Measurements from ENCODE around the gene SEMA6D. TPM values are rescaled to one million over a fixed set of nuclear protein-coding genes. Genes with fewer than 3 reads are reported as not detected.

The SEMA6D gene
- total and polyA plus RNA-seq, 10 of the 15 experiments (the other 5 are each of a cell fraction or from before 2014, with no cell fraction given): 0.01 to 0.52 (median 0.09) TPM; not detected in 6

DNA sequence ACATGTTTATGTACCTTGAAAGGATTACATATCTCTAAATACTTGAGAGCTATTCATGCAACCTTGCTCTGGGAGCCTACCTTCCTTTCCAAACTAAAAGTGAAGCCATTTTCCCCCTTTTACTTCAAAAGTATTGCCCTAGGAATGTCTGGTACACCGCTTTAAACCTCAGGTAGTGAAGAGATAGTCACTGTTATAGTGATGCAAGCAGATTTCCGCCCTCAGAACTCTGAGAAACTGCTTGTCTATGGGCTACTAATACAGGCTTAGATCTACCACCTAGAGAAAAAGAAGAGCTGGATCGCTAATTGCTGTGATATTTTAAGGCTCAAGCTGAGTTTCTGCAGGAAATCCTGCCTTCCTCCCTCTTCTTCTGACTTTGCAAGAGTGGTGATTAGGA, 78.6 kb downstream of the SEMA6D start:
- Histone ChIP-seq H3K9me3 (replicated peaks; ENCODE audit: control insufficient read depth, insufficient read depth, low read length) (no peaks in the 10 kb centered on the region), H3K9ac (ENCODE audit: control insufficient read depth, insufficient read depth, low read length) (no peak overlapping the region), H3K27ac (ENCODE audit: control insufficient read depth, insufficient read depth) (no peak overlapping the region), H3K27me3 (replicated peaks in 1 of 2; ENCODE audit: control insufficient read depth in 2 of 2, insufficient read depth in 2 of 2, low read length in 1 of 2) (peaks cover 0 to 3% of the 10 kb centered on the region in 2 experiments; a peak in 2 of 4 replicates), H3K4me2 (ENCODE audit: control insufficient read depth, insufficient read depth) (no peak overlapping the region), H3K36me3 (ENCODE audit: control insufficient read depth in 2 of 2, insufficient read depth in 2 of 2, low read length in 1 of 2) (no peaks in the 10 kb centered on the region), H3K4me3 (no peak overlapping the region), H3K79me2 (ENCODE audit: control insufficient read depth, insufficient read depth, low read length) (no peaks in the 10 kb centered on the region), H4K20me1 (ENCODE audit: control insufficient read depth, insufficient read depth) (no peaks in the 10 kb centered on the region), H3K4me1 (ENCODE audit: control insufficient read depth, insufficient read depth, low read length) (no peaks in the 10 kb centered on the region), H2AFZ (ENCODE audit: control insufficient read depth, low read depth, low read length) (no peak overlapping the region)
- DNase-seq (ENCODE audit: low read depth, low spot score): no peak
- ChIA-PET POLR2A (no interaction called here), RAD21 (ENCODE audit: unreplicated experiment) (no interaction called here), SMC1A (ENCODE audit: uncharacterized antibody, unreplicated experiment) (no interaction called here), CTCF (interaction anchor here (1.1 to 1.4 kb wide), 2 partner anchors 8 to 84 kb away, joined by 3 read pairs; no protein-coding TSS in a partner anchor)
- in situ Hi-C loops (cut with MboI): no loop called here
- WGBS (ENCODE audit: insufficient coverage, insufficient replicate concordance, low lambda C conversion rate, missing lambda C conversion rate): 10% methylated on average over 3 of the region's 3 CpGs
- no peak for ATAC-seq
- no peak for TF ChIP-seq SIN3A (IDR thresholded peaks at IDR 0.05; ENCODE audit: low read depth, low read length)
- TF ChIP-seq ETV6 (conservative IDR thresholded peaks at IDR 0.05 in 1 of 2, IDR thresholded peaks at IDR 0.05 in 1 of 2; ENCODE audit: borderline replicate concordance in 1 of 2, low read depth in 1 of 2): no peak
- TF ChIP-seq FOS (IDR thresholded peaks at IDR 0.05; ENCODE audit: borderline replicate concordance, extremely low read depth, insufficient read length): no peak
- TF ChIP-seq, protein P1, sequence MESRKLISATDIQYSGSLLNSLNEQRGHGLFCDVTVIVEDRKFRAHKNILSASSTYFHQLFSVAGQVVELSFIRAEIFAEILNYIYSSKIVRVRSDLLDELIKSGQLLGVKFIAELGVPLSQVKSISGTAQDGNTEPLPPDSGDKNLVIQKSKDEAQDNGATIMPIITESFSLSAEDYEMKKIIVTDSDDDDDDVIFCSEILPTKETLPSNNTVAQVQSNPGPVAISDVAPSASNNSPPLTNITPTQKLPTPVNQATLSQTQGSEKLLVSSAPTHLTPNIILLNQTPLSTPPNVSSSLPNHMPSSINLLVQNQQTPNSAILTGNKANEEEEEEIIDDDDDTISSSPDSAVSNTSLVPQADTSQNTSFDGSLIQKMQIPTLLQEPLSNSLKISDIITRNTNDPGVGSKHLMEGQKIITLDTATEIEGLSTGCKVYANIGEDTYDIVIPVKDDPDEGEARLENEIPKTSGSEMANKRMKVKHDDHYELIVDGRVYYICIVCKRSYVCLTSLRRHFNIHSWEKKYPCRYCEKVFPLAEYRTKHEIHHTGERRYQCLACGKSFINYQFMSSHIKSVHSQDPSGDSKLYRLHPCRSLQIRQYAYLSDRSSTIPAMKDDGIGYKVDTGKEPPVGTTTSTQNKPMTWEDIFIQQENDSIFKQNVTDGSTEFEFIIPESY (IDR thresholded peaks at IDR 0.05): no peak
- no peak for TF ChIP-seq EED (IDR thresholded peaks at IDR 0.05; ENCODE audit: low read depth)
- no peak for TF ChIP-seq CBFB (IDR thresholded peaks at IDR 0.05; ENCODE audit: low read depth)
- TF ChIP-seq, protein P2, sequence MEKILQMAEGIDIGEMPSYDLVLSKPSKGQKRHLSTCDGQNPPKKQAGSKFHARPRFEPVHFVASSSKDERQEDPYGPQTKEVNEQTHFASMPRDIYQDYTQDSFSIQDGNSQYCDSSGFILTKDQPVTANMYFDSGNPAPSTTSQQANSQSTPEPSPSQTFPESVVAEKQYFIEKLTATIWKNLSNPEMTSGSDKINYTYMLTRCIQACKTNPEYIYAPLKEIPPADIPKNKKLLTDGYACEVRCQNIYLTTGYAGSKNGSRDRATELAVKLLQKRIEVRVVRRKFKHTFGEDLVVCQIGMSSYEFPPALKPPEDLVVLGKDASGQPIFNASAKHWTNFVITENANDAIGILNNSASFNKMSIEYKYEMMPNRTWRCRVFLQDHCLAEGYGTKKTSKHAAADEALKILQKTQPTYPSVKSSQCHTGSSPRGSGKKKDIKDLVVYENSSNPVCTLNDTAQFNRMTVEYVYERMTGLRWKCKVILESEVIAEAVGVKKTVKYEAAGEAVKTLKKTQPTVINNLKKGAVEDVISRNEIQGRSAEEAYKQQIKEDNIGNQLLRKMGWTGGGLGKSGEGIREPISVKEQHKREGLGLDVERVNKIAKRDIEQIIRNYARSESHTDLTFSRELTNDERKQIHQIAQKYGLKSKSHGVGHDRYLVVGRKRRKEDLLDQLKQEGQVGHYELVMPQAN (conservative IDR thresholded peaks at IDR 0.05): no peak
- TF ChIP-seq, protein P3, sequence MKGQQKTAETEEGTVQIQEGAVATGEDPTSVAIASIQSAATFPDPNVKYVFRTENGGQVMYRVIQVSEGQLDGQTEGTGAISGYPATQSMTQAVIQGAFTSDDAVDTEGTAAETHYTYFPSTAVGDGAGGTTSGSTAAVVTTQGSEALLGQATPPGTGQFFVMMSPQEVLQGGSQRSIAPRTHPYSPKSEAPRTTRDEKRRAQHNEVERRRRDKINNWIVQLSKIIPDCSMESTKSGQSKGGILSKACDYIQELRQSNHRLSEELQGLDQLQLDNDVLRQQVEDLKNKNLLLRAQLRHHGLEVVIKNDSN (IDR thresholded peaks at IDR 0.05; ENCODE audit: borderline replicate concordance, extremely low read length, insufficient read depth, low read depth, low read length): no peak
- TF ChIP-seq KLF5 (IDR thresholded peaks at IDR 0.05; ENCODE audit: partially characterized antibody): no peak
- no peak for TF ChIP-seq SMAD5 (IDR thresholded peaks at IDR 0.05; ENCODE audit: low read depth)
- TF ChIP-seq PML (IDR thresholded peaks at IDR 0.05; ENCODE audit: low read length): no peak
- TF ChIP-seq ATF7 (IDR thresholded peaks at IDR 0.05; ENCODE audit: low read depth): no peak
- no peak for TF ChIP-seq CBX5 (IDR thresholded peaks at IDR 0.05; ENCODE audit: low read depth)
- TF ChIP-seq DPF2 (IDR thresholded peaks at IDR 0.05): no peak
- TF ChIP-seq, protein P4, sequence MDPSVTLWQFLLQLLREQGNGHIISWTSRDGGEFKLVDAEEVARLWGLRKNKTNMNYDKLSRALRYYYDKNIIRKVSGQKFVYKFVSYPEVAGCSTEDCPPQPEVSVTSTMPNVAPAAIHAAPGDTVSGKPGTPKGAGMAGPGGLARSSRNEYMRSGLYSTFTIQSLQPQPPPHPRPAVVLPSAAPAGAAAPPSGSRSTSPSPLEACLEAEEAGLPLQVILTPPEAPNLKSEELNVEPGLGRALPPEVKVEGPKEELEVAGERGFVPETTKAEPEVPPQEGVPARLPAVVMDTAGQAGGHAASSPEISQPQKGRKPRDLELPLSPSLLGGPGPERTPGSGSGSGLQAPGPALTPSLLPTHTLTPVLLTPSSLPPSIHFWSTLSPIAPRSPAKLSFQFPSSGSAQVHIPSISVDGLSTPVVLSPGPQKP (IDR thresholded peaks at IDR 0.05; ENCODE audit: low read depth, low read length): no peak
- intact Hi-C loops (cut with micrococcal nuclease; ENCODE audit: unreplicated experiment): no loop called here
- no peak for FAIRE-seq
- BruUV-seq (replicated peaks): no TSS peak
